HG03469 (cell line): ENCODE data around the gene TMIE.

Source experiments
- ATAC-seq: cut with Tn5 transposase; IDR thresholded peaks from one replicate; pipeline ENCODE4 v1.9.1; 2021; ENCODE audit warnings: mild to moderate bottlenecking, moderate library complexity, moderate number of reproducible peaks; ENCODE audit not compliant: unreplicated experiment

The TMIE gene

DNA sequence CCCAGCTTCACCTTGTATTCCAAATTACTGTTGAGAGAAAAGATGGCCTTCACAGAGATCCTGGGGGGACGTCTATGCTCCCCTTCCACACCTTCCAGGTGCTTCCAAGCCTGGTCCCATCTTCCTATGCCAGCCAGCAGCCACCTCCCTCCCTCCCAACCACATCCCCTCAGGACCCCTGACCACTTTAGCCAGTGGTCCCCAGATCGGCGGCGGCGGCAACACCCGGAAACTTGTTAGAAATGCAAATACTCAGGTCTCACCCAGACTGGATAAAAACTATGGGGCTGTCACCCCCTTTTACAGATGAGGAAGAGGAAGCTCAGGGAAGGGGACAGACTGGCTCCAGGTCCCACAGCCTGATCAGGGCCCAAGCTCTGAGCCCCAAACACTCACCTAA, 54.5 kb downstream of the TMIE start:
- no peak for ATAC-seq

- ATAC-seq, result no peak
Measured at GRCh38 chr3:46756642-46757041, 55.5 kb downstream of the TMIE start.

DNA sequence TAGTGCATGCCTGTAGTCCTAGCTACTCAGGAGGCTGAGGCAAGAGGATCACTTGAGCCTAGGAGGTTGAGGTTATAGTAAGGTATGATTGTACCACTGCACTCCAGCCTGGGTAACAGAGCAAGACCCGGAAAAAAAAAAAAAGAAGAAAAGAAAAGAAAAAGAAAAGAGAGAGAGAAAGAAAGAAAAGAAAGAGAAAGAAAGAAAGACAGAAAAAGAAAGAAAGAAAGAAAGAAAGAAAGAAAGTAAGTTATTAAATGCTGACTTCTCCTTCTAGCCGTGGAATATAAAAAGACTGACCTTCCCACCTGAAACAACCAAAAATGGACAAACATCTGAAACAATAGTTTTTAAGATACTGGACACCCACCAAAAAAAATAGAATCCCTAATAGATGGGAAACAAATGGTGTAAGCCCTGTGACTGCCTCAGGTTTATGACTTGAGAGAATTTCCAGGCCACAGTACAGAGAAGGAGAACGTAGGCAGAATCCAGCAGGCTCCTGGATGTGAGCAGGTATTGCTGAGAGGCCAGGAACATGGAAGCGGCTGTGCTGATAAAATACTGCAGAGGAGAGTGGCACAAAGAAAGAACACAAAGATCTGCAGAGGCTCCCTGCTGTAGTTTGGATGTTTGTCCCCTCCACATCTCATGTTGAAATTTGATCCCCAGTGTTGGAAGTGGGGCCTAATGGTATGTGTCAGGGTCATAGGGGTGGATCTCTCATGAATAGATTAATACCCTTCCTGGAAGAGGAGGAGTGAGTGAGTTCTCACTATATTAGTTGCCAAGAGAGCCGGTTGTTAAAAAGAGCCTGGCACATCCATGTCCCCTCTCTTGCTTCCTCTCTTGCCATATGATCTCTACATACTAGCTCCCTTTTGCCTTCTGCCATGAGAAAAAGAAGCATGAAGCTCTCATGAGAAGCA, 58.3 kb downstream of the TMIE start:
- ATAC-seq, result no peak
